PC-3 (cell line): Measurements from ENCODE around the gene KDM4C.

Source experiments
- CTCF ChIP-seq: fragments of 300-600 bp; sonication (generic); conservative IDR thresholded peaks from 2 replicates; pipeline ENCODE4 v1.5.1; 2017; ENCODE audit warnings: antibody characterized with exemption, low read depth, mild to moderate bottlenecking, low read length
- EZH2 ChIP-seq: fragments of 300-600 bp; sonication (generic); IDR thresholded peaks from one replicate; pipeline ENCODE4 v1.6.1; 2017; ENCODE audit warnings: antibody characterized with exemption, mild to moderate bottlenecking, low read length; ENCODE audit not compliant: unreplicated experiment
- EZH2phosphoT487 ChIP-seq: fragments of 300-600 bp; sonication (generic); IDR thresholded peaks from 2 replicates; pipeline ENCODE4 v1.6.1; 2018; ENCODE audit warnings: mild to moderate bottlenecking, antibody characterized with exemption, low read length, borderline replicate concordance

- no peak for TF ChIP-seq EZH2phosphoT487
- TF ChIP-seq CTCF: no peak
- no peak for TF ChIP-seq EZH2
These were observed 184.6 kb downstream of the KDM4C start for GRCh38 chr9:6942406-6942805.
